ENCODE measurements around the gene ANKRD40.

The ANKRD40 gene

DNA sequence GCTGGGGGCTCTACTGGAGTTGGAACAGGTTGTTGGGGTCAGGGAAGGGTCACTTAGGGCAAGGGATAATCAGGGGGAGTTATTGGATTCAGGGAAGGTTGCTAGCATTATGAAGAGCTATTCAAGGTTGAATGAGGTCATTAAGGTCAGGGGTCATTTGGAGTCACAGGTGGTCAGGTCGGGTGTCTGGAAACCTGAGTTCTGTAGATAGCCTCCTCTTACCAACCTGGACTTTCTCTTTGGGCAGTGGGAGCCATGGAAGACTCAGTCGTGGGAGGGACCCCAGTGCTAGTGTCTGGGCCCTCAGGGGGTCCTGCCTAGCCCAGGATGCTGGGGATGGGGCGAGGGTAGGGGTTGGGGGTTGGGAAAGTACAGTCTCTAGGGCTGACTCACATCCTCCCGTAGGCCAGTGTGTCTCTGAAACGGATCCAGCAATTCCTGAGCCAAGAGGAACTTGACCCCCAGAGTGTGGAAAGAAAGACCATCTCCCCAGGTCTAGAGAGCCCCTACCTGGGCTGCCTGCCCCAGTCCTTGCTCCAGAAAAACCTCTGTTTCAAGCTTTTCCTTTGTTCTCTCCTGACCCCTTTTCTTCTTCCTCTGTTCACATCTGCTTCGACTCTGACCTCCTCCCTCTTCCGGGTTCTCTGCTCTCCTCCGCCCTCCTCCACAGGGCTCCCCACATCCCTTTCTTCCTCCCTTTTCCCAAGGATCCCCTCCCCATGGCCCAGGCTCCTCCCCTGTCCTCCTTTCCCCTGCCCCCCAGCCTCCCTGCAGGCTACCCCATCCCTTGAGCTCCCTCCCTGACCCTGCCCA is 39.5 kb downstream of the ANKRD40 start:
- no peak for DNase-seq (ENCODE audit: low spot score)

DNA sequence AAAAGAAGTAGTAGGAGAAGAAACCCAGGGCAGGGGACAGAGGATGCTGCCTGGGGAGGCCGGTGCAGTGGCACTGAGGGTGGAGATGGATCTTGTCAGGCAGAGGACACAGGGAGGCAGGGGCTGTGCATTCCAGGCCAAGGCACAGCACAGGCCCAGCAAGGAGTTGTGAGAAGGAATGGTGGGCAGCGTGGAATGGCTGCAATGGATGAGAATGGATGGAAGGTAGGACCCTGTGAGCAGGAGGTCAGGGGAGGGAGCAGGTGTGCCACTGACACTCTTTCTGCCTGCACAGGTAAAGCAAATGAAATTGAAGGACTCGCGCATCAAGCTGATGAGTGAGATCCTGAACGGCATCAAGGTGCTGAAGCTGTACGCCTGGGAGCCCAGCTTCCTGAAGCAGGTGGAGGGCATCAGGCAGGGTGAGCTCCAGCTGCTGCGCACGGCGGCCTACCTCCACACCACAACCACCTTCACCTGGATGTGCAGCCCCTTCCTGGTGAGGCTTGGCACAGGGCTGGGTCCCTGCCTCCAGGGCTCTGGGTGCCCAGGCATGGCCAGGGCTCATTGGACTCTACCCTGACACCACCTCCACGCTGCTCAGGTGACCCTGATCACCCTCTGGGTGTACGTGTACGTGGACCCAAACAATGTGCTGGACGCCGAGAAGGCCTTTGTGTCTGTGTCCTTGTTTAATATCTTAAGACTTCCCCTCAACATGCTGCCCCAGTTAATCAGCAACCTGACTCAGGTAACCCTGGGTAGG is 40.3 kb downstream of the ANKRD40 start:
- no peak for DNase-seq (ENCODE audit: low spot score)

DNA sequence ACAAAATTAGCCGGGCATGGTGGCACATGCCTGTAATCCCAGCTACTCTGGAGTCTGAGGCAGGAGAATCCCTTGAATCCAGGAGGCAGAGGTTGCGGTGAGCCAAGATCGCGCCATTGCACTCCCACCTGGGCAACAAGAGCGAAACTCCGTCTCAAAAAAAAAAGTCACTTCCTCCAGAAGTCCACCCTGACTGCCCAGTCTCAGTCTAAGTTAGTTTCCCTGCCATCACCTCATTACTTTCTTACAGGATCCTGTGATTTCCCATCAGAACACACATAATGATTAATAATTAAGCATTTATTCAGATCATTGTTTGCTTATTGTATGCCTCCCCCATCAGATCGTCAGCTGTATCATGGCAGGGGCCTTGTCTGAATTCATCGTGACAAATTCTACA is 41.4 kb downstream of the ANKRD40 start:
- no peak for DNase-seq (ENCODE audit: low spot score)

DNA sequence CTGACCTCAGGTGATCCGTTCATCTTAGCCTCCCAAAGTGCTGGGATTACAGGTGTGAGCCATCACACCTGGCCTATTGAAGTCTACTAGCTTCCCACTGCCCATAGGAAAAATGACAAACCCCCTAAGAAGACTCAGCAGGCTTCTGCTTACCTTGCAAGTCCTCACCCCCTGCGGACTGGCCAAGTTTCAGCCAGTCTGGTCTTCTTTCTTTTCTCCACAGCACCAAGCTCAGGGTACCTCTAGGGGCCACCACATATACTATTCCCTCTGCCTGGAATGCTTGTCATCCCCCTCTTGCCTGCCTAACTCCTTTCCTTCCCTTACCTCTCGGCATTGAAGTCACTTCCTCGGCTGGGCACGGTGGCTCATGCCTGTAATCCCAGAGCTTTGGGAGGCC is 41.9 kb downstream of the ANKRD40 start:
- no peak for DNase-seq (ENCODE audit: low spot score)

DNA sequence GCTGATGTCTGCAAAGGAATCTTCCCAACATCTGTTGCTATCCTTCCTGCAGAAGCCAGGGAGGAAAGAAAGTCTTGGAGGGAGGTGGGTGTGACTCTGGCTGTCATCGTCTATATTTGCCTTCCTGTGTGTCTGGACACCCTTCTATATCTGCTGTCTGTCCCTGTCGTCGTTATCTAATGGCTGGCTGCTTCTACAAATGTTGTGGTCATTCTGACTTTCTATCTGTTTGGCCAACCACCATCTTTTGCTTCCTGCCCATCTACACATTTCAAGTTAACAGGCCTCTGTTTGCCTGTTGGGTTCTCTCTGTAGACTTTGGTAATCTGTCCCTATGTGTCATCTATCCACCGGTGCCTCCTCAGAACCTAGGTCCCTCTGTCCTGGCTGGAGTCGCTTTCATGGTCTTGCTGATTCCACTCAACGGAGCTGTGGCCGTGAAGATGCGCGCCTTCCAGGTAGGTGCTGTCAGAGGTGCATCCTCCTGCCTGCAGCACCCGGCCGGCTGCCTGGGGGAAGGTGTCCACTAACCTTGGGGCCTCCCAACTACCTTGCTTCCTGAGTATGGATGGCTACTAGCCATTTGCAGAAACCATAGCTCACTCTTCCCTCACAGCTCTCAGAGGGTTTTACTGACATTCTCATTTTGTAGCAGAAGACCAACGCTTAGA is 42.8 kb downstream of the ANKRD40 start:
- no peak for DNase-seq (ENCODE audit: low spot score)

DNA sequence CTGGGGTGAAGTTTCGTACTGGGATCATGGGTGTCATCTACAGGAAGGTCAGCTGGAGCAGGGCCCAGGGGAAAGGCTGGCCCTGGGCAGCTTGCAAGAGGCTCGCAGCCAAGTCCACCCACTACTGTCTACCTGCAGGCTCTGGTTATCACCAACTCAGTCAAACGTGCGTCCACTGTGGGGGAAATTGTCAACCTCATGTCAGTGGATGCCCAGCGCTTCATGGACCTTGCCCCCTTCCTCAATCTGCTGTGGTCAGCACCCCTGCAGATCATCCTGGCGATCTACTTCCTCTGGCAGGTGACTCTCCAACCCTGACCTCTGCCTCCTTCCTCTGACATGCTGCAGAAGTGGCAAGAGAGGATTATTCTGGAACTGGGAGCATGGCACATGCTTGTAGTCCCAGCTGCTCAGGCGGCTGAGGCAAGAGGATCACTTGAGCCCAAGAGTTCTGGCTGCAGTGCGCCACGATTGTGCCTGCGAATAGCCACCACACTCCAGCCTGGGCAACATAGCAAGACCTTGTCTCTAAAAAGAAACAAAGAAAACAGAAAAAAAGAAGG is 43.8 kb downstream of the ANKRD40 start:
- no peak for DNase-seq (ENCODE audit: low spot score)

DNA sequence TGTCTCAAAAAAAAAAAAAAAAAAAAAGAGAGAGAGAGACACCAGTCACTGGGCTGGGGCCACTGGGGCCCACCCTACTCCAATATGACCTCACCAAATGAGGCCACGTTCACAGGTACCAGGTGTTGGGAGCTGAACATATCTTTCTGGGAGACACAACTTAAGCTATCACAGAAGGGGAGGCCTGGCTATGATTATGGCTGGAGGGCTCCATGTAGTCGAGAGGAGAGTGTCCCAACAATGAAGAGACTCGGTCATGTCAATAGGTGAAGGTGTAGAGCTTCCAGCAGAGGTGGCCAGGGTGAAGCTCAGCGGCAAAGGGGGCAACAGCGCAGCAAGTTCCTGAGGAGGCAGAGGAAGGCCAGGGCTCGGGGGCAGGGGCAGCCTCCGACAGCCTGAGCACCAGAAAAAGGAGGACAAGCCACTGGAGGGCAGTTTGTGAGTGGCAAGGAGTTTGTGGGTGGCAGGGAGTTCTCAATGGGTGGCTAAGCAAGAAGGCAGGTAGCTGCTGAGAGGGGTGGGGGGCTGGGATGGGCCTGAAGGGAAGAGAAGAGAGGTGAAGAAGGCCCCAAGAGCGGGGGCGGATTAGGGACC is 45.0 kb downstream of the ANKRD40 start:
- no peak for DNase-seq (ENCODE audit: low spot score)

DNA sequence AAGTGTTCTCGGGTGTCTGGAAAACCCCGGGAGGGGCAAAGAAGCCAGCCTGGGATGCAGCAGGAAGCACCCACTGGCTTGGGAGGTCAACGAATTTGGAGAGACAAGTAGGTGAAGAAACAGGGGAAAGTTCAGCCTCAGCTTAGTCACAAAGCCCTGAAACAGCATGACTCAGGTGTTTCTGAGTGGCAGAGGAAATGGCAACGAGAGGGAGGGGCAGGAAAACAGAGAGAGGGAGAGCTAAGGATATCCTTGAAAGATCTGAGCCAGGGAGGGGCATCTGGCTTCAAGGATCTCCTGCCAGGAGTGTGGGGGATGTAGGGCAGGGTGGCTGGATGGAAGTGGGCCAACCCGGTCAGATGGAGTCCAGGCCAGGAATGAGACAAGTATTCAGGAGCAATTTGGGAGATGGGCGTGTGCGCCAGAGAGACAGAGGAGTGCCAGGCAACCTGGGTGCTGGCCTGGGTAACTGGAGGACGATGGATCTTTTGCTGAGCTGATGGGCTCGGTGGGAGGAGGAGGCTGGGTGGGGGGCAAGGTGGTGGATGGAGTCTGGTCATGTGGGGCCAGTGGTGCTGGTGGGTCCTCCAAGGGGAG is 45.8 kb downstream of the ANKRD40 start:
- peak; percentile 95 for DNase-seq (ENCODE audit: low spot score)

DNA sequence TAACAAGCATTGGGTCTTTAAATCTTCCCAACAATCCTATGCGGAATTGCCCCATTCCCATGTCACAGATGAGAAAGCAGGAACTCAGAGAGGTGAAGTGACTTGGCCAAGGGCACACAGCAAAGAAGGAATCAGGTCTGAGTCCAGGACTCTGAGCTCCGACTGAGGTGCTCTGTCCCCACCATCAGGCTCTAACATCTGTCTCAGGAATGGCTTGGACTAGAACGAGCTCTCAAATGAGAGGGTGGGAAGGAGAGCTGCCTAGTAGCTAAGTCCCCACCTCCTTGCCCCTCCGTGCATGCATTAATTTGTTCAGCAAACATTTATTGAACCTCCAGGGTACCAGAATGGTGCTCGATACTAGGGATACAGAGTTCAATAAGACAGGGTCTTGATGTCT is 46.4 kb downstream of the ANKRD40 start:
- DNase-seq (ENCODE audit: low spot score), result no peak

DNA sequence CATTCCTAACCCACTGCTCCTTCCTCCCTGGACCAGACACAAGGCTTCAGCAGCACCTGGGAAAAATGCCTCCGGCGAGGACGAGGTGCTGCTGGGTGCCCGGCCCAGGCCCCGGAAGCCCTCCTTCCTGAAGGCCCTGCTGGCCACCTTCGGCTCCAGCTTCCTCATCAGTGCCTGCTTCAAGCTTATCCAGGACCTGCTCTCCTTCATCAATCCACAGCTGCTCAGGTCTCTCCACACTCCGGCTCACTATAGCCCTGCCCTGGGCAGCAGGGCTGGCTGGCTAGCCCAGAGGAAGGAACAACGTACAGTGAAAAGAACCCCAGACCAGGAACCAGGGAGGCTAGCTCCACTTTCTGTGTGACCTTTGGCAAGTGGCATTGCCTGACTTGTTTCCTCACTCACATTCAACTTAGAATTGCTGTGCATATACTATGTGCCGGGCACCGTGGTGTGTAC is 46.8 kb downstream of the ANKRD40 start:
- DNase-seq (ENCODE audit: low spot score), result no peak

DNA sequence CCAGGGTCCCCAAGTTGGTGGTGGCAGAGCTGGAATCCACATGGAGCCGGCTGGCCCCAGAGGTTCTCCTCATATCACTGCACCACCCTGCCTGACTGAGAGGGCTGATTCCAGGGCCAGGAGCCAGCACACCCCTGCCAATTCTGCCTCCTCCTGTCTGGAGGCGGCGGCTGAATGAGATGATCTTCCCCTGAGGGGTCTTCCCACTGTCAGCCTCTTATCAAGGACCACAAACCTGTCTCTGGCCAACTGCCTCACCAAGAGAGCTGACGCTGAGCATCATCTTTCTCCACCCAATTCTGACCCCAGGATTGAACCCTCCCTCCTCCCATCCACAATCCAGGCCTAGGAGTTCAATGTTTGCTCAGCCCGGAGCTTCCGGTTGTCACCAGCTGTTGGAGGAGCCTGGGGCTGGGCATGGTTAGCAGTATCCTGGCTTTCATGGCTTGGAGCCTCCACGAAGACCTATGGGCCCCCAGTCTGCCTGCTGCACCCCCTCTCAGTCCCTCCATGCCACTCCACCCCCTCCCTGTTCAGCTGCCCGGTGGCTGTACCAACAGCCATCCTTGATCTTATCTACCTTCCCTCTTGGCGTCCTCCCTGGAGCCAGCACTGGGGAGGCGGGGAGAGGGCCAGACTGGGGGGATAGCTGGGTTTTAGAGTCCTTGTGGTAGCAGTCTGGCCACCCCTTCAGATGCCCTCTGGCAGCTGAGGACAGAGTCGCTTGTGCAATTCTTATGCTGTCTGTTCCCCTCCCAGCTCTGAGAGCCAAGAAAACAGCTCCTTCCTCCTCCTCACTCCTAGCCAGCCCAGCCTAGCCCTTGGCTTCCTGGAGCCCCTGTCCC is 47.5 kb downstream of the ANKRD40 start:
- DNase-seq (ENCODE audit: low spot score), result peak; percentile 26

DNA sequence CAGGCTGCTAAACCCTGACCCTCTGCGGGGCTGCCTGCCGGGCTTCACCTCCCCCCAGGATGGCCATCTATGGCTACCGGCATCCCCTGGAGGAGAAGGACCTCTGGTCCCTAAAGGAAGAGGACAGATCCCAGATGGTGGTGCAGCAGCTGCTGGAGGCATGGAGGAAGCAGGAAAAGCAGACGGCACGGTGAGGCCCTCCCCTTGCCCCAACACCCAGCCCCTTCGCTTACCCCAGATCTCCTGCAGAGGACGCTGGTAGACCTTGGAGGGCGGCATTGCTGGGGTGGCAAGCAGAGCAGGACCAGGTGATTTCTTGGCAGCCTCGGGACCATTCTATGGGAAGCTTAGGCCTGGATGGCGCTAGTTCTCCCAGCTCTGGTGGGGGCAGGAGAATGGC is 48.5 kb downstream of the ANKRD40 start:
- no peak for DNase-seq (ENCODE audit: low spot score)

DNA sequence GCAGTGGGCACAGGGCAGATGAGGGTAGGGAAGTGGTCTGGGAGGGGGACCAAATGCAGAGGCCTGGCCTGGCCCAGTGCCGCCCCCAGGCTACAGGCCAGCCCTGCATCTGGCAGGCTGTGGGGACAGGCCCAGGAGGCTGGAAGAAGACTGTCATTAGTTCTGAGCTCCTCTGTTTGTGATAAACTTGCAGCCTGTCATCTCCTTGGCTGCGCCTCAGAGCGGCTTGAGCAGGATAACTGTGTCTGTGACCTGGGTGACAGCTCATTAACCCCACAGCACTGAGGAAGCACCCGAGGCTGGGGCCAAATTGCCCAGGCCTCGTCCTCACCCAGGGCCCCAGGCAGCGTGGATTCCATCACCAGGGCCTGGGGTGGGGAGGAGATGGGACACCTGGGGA is 49.1 kb downstream of the ANKRD40 start:
- DNase-seq (ENCODE audit: low spot score), result no peak

DNA sequence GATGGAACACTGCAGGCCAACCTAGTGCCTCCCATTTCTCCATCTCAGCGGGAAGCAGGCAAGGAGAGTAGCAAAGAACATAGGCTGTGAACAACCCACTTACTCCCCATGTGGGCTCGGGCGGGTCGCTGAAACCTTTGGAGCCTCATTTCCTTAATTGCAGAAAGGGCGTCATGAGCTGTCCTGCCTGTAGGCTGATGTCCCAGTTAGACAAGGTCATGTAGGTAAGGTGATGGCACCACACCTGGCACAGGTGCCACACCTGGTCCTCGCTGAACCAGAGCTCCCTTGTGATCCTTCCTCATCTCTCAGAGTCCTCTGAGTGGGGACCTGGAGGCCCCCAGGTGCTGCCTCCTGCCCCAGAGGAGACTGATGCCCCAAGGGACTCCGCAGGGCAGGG is 50.1 kb downstream of the ANKRD40 start:
- DNase-seq (ENCODE audit: low spot score), result no peak

DNA sequence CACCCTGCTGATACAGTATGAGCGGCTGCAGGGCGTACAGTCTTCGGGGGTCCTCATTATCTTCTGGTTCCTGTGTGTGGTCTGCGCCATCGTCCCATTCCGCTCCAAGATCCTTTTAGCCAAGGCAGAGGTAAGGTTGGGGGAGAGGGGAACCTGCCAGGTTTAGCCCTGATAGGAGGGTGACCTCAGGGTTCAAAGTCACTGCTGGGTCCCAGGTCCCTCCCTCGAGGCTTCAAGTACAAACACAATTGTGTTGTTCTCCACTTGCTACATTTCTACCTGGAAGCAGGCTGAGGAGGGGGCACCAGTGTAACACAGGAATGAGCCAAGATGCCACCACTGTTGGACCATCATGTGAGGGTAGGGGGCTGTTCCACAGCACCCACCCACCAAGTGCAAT is 50.7 kb downstream of the ANKRD40 start:
- DNase-seq (ENCODE audit: low spot score), result no peak

DNA sequence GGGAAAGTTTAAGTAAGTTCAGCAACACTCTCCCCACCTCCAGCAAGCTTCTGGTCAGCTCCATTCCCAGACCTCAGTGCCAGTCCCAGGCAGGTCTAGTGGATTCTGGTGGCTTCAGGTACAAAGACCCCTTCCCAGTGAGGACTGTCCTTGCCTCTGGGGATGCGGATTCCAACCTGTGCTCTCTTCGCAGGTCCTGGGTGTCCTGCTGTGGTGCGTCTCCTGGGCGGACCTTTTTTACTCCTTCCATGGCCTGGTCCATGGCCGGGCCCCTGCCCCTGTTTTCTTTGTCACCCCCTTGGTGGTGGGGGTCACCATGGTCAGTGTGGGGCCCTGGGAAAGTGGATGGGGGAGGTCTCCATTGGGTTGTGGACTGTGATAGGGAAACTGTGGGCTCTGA is 51.2 kb downstream of the ANKRD40 start:
- DNase-seq (ENCODE audit: low spot score), result no peak

DNA sequence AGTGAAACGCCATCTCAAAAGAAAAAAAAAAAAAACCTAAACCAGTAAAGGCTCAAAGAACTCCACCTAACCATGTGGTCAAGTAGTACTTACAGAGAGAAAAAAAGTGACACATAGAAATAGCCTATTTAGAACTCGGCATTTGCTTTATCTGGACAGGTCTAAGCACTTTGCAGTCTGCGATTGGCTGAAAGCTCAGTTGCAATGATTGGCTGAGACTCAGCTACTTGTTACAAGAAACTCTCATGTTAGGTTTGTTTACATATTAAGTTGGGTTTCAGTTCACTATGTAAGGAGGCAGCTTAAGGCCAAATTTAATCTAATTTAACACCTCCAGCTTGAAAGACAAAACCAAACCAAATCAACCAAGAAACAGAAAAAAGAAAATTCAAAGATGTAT is 54.0 kb downstream of the ANKRD40 start:
- DNase-seq (ENCODE audit: low spot score), result no peak

DNA sequence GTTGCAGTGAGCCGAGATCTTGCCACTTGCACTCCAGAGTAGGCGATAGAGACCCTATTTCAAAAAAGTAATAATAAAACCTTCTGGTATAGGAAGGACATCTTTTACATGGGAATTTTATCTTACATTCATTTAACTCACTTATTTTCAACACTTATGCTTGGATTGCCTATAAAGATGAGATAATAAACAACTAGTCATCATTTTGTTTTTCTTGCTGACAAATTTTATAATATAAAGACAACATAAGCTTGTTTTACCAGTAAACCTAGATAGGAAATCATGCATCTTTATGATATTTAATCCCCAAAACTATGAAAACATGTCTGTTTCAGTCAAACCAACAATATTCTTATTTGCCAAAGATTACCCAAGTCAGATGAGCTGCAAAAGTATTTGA is 56.1 kb downstream of the ANKRD40 start:
- no peak for DNase-seq (ENCODE audit: low spot score)

DNA sequence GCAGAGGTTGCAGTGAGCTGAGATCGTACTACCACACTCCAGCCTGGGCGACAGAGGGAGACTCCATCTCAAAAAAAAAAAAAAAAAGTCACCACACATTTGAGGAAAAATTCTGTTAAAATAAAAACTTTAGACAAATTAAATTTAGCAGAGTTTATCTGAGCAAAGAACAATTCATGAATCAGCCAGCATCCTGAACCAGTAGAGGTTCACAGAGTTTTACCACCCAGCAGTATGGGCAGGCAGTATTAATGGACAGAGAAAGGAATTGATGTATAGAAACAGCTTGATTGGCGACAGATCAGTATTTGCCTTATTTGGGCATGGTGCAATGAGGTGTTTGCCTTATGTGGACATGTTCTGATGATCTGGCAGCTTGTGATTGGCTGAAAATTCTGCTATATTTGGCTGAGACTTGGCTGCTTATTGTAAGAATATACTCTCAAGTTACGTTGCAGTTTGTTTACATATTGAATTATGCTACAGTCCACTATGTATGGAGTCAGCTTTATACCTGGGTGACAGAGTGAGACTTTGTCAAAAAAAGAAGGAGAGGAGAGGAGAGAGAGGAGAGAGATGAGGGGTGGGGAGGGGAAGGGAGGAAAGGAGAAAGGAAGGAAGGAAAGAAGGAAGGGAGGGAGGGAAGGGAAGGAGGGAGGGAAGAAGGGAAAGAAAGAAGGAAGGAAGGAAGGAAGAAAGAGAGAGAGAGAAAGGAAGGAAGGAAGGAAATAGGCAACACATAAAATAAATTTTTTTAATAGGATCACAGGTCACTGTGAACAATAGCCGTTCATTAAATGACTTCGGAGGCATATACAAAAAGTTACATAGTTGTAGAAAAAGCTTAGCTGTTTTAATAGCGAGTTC is 58.4 kb downstream of the ANKRD40 start:
- DNase-seq (ENCODE audit: low spot score), result no peak

DNA sequence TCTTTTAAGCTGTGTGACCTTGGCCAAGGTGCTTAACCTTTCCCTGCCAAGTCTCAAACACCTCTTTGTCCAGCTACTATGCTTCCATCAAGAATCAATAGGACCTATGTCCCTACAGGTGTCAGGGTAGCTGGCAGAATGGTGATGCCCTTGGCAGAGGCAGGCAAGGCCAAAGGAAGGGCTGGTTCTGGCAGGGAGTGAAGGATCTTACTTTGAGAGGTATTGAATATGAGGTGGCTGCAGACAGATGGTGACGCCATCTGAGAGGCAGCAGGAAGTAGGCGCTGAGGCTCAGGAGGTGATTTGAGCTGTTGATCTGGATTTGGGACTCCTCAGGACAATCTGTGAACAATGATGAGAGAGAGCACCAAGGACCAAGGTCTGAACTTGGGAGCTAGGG is 60.5 kb downstream of the ANKRD40 start:
- DNase-seq (ENCODE audit: low spot score), result no peak

All from LoVo (cell line).